ENCODE measurements around the gene TMEM38A.
"Not testable (repeated sequence)": the region's sequence is repeated elsewhere in the genome, so short reads cannot be mapped to it uniquely, and the experiment has no call there.

Gene TMEM38A

DNA sequence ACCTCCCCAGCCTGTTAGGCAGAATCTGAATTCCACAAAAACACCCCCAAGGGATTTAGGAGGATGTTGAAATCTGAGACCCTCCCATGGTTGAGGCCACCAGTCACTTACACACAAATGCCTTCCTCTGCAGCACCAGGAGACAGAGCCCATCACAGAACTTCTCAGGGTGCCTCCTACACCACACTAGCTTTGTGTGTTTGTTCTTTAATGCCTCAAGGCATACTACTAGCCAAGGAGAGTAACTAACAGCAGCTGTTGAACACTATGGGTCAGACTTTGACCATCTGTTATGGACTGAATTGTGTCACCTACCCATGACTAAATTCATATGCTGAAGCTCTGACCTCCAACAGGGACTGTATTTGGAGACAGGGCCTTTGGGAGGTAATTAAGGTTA is 23.4 kb upstream of the TMEM38A start:
- DNase-seq (ENCODE audit: low read depth): no peak

GRCh38 chr19:16638666-16639065 is 22.3 kb upstream of the TMEM38A start:
- no peak for DNase-seq (ENCODE audit: low read depth)

- DNase-seq (ENCODE audit: low read depth): no peak
Measured at GRCh38 chr19:16640951-16641350, 20.0 kb upstream of the TMEM38A start.

DNA sequence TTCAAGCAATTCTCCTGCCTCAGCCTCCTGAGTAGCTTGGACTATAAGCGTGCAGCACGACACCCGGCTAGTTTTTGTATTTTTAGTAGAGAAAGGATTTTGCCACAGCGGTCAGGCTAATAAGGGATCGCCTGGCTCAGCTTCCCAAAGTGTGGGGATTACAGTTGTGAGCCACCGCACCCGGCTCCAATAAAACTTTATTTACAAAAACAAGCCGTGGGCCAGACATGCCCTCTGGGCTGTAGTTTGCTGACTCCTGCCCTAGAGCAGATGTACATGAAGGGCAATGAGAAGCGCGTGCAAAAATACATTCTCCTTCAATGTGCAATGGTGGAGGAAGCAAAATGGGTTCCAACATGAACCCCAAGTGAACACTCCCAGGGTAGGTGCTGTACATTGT is 19.2 kb upstream of the TMEM38A start:
- DNase-seq (ENCODE audit: low read depth): no peak

GRCh38 chr19:16645140-16645539 is 15.8 kb upstream of the TMEM38A start:
- no peak for DNase-seq (ENCODE audit: low read depth)

DNA sequence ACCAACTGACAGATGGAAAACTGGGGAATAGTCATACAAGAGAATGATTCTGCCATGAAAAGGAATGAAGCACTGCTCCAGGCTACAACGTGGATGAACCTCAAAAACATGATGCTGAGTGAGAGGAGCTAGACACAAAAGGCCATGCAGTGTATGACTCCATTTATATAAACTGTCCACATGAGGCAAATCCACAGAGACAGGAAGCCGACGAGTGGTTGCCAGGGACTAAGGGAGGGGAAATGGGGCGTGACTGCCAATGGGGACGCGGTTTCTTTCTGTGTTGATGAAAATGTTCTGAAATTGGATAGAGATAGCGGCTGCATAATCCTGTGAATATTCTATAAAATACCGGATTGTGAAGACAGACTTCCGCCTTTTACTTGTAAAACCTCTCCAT is 11.2 kb upstream of the TMEM38A start:
- DNase-seq (ENCODE audit: low read depth): no peak

DNA sequence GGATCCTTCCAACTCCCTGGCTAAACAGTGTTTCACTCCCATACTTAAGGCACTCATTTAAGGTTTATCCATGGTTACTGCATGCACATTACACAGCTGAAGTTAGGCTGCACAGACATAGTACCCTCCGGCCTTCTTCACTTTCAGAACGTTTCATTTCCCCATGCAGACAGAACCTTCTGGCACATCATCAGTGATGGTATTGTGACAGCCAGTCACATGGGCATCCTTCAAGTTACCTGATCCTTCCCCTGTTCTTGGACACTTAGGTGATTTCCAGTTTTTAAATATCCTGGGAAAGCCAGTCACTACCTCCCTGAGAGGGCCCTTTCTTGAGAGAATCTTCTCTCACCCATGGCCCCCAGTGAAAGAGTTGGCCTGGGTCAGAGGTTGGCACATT is 10.1 kb upstream of the TMEM38A start:
- no peak for DNase-seq (ENCODE audit: low read depth)

DNA sequence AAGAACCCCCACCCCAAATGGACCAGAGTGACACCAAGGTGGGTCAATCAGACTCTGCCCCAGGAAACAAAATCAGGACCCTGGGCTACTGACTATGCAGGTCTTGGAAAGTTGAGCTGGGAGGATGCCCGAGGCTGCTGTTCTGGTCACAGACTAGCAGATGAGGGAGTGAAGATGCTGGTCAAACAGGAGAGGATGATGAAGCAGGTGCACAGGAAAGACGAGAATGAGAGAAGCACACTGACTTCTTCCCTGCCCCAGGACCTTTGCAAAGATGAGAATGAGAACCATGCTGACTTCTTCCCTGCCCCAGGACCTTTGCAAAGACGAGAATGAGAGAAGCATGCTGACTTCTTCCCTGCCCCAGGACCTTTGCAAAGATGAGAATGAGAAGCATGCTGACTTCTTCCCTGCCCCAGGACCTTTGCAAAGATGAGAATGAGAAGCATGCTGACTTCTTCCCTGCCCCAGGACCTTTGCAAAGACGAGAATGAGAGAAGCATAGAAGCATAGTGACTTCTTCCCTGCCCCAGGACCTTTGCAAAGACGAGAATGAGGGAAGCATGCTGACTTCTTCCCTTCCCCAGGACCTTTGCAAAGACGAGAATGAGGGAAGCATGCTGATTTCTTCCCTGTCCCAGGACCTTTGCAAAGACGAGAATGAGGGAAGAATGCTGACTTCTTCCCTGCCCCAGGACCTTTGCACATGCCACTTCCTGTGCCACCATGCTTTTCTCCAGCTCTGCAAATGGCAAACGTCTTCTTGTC is 9.3 kb upstream of the TMEM38A start:
- not testable (repeated sequence) for DNase-seq (ENCODE audit: low read depth)

DNA sequence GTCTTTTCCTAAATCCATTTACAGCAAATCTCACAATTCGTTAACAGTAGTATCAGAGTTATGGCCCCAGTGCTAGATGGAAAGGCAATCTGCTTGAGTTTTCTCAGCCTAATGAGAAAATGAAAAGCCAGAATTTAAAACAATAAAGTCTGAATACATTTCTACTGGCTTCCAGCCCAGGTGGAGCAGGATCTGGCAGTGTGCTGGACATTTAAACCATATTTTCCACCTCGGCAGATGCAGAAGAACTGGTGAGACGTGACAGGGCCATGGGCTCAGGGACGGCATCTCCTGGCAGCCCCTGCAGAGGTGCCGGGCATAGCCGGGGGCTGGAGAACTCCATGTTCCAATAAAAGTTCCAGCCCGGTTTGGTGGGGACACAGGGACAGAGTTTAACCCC is 8.1 kb upstream of the TMEM38A start:
- DNase-seq (ENCODE audit: low read depth): no peak

DNA sequence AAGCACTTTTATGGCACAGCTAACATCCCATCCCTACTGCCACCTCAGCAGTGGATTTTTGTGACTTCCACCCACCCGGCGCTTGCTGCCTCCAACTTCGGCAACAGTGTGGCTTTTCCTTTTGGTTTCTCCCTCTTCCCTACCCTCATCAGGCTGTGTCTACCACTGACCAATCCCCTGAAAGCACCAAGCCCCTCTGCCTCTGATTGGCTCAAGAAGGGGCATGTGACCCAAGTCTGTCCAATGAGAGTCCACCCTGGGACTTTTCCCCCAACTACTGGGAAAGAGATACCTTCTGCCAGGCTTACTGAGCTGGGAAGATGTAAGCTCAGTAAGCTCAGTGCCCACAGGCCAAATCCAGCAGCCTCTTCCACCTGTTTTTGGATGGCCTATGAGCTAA is 6.8 kb upstream of the TMEM38A start:
- DNase-seq (ENCODE audit: low read depth): no peak

DNA sequence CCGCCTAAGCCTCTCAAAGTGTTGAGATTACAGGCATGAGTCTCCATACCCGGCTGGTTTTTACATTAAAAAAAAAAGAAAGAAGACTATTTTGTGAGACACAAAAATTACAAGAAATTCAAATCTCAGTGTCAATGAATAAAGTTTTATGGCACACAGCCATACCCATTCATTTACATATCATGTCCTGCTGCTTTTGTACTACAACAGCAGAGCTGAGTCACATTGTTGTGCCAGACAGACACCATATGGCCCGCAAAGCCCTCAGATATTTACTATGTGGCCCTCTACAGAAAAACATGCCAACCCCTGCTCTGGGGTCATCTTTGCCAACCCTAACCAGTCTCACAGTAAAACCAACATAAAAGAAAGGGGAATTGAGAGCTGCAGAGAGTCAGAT is 6.3 kb upstream of the TMEM38A start:
- no peak for DNase-seq (ENCODE audit: low read depth)

- no peak for DNase-seq (ENCODE audit: low read depth)
Measured at GRCh38 chr19:16655727-16656126, 5.2 kb upstream of the TMEM38A start.

- no peak for DNase-seq (ENCODE audit: low read depth)
Measured at GRCh38 chr19:16657384-16657783, 3.6 kb upstream of the TMEM38A start.

DNA sequence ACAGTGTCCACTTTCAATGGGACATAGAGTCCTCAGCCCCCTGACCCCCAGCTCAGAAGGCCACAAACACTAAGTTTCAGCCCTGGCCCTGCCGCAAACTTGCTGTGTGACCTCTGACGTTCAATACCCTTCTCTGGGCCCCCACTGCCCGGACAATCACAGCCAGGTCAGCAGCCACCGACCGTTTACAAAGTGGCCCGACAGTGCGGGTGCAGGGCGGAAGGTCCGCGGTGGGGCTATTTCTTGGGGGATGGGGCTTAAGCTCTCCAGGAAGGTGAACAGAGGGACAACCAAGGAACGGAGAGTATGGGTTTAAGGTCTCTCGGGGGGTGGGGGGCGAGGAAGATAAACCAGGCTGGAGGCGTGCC is 1.5 kb upstream of the TMEM38A start:
- no peak for DNase-seq (ENCODE audit: low read depth)

GRCh38 chr19:16659832-16660708 is 869 bp upstream of the TMEM38A start, which contains the start of gene SMIM7:
TSS of gene SMIM7 (minus strand) at chr19:16660144. CDS start at chr19:16660110, 34 bp downstream.
- peak; percentile 98 for DNase-seq (ENCODE audit: low read depth)

DNA sequence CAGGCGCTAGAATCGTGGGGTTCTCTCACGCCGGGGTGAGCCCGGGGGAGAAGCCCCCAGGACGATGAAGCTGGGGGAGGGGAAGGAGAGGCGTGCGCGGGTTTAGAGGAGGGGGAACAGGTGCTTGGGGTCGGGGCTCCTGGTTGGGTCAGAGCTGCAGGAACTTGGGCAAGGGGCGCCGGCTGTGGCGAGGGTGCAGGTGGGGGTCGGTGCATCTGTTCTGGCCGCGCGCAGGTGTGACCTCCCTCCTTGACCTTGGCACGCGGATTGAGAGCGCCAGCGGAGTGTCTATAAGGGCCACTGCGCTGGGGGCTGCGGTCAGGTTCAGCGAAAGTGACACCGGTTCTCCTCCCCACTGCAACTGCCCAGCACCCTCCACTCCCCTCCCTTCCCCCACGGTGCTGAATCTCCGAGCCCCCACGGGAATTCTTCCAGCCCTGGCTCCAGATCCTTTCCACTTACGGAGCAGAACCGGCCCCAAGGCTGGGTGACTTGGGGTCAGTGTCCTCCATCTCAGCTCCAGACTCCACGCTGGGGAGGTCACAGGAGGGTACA is 618 bp downstream of the TMEM38A start:
- DNase-seq (ENCODE audit: low read depth): no peak

GRCh38 chr19:16668176-16668575 is 7.2 kb downstream of the TMEM38A start:
- DNase-seq (ENCODE audit: low read depth): no peak

- not testable (repeated sequence) for DNase-seq (ENCODE audit: low read depth)
Measured at GRCh38 chr19:16668702-16669101, 7.8 kb downstream of the TMEM38A start.

DNA sequence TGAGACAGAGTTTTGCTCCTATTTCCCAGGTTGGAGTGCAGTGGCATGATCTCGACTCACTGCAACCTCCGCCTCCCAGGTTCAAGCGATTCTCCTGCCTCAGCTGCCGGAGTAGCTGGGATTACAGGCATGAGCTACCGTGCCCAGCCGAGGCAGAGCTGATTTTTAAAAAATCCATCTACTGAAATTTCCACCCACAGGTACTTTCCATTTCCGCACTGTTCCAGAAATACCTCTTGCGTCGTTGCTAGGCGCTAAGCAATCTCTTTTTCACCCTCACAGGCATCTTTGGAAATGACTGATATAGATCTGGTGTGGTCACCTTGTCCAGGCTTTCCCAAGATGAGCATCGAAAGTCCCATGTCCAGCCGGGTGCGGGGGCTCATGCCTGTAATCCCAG is 9.4 kb downstream of the TMEM38A start:
- DNase-seq (ENCODE audit: low read depth): no peak

DNA sequence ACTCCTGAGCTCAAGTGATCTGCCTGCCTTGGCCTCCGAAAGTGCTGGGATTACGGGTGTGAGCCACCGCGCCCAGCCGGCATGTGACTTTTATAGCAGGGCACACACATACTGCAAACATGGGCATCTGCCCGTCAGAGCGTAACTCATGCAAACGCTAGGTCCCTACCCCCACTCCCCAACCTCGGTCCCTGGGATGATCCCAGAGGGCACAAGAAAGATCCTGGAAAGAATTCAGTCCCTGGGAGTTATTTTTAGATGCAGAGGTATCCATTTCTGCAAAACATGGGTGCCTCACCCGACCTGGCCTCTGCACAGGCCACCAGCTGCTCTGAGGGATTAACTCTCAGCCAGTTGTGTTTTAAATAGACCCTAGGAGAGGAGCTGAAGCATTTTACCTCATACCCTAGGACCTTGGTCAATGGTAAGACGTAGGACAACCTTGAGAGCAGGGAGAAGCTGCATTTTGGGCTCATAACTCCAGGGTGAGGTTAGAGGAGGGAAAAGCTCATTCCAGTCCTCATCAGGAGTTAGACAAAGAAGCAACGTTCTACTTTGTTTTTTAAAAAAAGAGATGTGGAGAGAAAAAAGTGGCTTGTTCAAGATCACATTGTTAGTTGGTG is 10.8 kb downstream of the TMEM38A start:
- no peak for DNase-seq (ENCODE audit: low read depth)

DNA sequence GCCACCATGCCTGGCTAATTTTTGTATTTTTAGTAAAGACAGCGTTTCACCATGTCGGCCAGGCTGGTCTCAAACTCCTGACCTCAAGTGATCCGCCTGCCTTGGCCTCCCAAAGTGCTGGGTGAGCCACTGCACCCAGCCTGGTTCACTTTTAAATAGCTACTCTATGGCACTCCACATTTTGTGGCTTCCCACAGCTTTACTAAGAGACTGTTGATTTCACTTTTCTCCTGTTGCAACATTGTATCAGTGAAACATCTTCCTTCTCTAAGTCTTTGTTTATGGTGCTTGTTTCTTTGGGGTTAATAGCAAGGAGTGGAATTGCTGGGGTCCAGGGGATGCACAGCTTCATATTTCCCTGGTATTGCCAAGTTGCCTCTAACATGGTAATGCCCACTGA is 12.3 kb downstream of the TMEM38A start:
- DNase-seq (ENCODE audit: low read depth): no peak

DNA sequence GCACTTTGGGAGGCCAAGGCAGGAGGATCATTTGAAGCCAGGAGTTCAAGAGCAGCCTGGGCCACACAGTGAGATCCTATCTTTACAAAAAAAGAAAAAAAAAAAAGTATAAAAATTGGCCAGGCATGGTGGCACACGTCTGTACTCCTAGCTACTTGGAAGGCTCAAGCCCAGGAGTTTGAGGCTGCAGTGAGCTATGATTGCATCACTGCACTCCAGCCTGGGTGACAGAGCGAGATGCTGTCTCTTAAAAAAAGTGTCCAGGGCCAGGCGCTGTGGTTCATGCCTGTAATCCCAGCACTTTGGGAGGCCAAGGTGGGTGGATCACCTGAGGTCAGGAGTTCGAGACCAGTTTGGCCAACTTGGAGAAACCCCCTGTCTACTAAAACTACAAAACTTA is 12.9 kb downstream of the TMEM38A start:
- not testable (repeated sequence) for DNase-seq (ENCODE audit: low read depth)

Measured in activated T-cell treated with anti-CD3 and anti-CD28 coated beads for 48 hours (primary cell).